Suprapubic skin (tissue), 3 donors: Measurements from ENCODE around the gene ANKRD13B.

Experiments used
- CTCF ChIP-seq, 2 donors: fragments of 200-600 bp in 1 of 2; fragments of 450-650 bp in 1 of 2; sonication (generic) in 1 of 2; IDR thresholded peaks; one replicate each; pipeline ENCODE4 v1.5.1; 2016 to 2019; ENCODE audit warnings: antibody characterized with exemption in 2 of 2, mild to moderate bottlenecking in 1 of 2, moderate library complexity in 1 of 2
- EP300 ChIP-seq: sonication (generic); formaldehyde crosslinking; IDR thresholded peaks from one replicate; pipeline ENCODE4 v1.6.1; 2017; ENCODE audit warnings: antibody characterized with exemption

GRCh38 chr17:29576214-29577000, 16.5 kb upstream of the ANKRD13B start:
- no peak for TF ChIP-seq CTCF (IDR thresholded peaks at IDR 0.05)
- TF ChIP-seq EP300 = no peak
